Neural cell (in vitro differentiated cells): ENCODE results near the gene PTRH2. TPM values are rescaled to one million over a fixed set of nuclear protein-coding genes. Genes with fewer than 3 reads are reported as not detected.

Experiments used
- H2AFZ ChIP-seq: fragments of 200-600, 300-800 bp; sonication (generic), shearing (Covaris generic); 2 replicates; pipeline ENCODE4 v1.6.0; 2014; ENCODE audit warnings: low read depth, mild to moderate bottlenecking, antibody characterized with exemption, low read length, moderate library complexity
- H3F3A ChIP-seq: fragments of 200-600 bp; shearing (Covaris generic); 2 replicates; pipeline ENCODE4 v1.6.1; 2016; ENCODE audit warnings: mild to moderate bottlenecking, moderate library complexity, mixed read lengths, antibody characterized with exemption, low read length; ENCODE audit not compliant: insufficient read depth, poor library complexity, severe bottlenecking
- H3K27ac ChIP-seq: fragments of 200-600, 300-800 bp; sonication (generic), shearing (Covaris generic); 2 replicates; pipeline ENCODE4 v1.5.1; 2014; ENCODE audit warnings: mild to moderate bottlenecking, low read length, moderate library complexity
- H3K27me3 ChIP-seq: fragments of 300-800, 200-600 bp; sonication (generic), shearing (Covaris generic); 2 replicates; pipeline ENCODE4 v1.6.0; 2014; ENCODE audit warnings: mild to moderate bottlenecking, low read depth, low read length, moderate library complexity; ENCODE audit not compliant: insufficient read depth
- H3K36me3 ChIP-seq: fragments of 300-800, 200-600 bp; sonication (generic), shearing (Covaris generic); 2 replicates; pipeline ENCODE4 v1.5.1; 2014; ENCODE audit warnings: mild to moderate bottlenecking, antibody characterized with exemption, low read length, moderate library complexity; ENCODE audit not compliant: insufficient read depth
- H3K4me2 ChIP-seq: fragments of 300-800, 200-600 bp; sonication (generic), shearing (Covaris generic); 2 replicates; pipeline ENCODE4 v1.6.0; 2014; ENCODE audit warnings: mild to moderate bottlenecking, low read length
- H3K4me3 ChIP-seq: fragments of 300-800, 200-600 bp; sonication (generic), shearing (Covaris generic); 2 replicates; pipeline ENCODE4 v1.5.1; 2014; ENCODE audit warnings: mild to moderate bottlenecking, low read length, moderate library complexity
- H3K79me2 ChIP-seq: fragments of 200-600 bp; shearing (Covaris generic); replicated peaks from 2 replicates; pipeline ENCODE4 v1.6.0; 2014; ENCODE audit warnings: mild to moderate bottlenecking, low read length, moderate library complexity; ENCODE audit not compliant: insufficient read depth
- H3K9ac ChIP-seq: fragments of 300-800, 200-600 bp; sonication (generic), shearing (Covaris generic); 2 replicates; pipeline ENCODE4 v1.6.1; 2016; ENCODE audit warnings: mild to moderate bottlenecking, low read length, mixed read lengths
- H3K9me2 ChIP-seq: fragments of 200-600 bp; shearing (Covaris generic); 2 replicates; pipeline ENCODE4 v1.6.1; 2016; ENCODE audit warnings: mild to moderate bottlenecking, low read length, mixed read lengths; ENCODE audit not compliant: insufficient read depth
- H3K9me3 ChIP-seq: fragments of 200-600, 300-800 bp; sonication (generic), shearing (Covaris generic); 2 replicates; pipeline ENCODE4 v1.6.1; 2016; ENCODE audit warnings: mild to moderate bottlenecking, mixed run types, low read length, moderate library complexity, mixed read lengths
- H4K20me1 ChIP-seq: fragments of 200-600 bp; shearing (Covaris generic); 2 replicates; pipeline ENCODE4 v1.6.1; 2016; ENCODE audit warnings: mild to moderate bottlenecking, mixed run types; ENCODE audit not compliant: insufficient read depth
- EP300 ChIP-seq: fragments of 450-650 bp; conservative IDR thresholded peaks from 2 replicates; pipeline ENCODE4 v1.6.1; 2014; ENCODE audit warnings: antibody characterized with exemption, mild to moderate bottlenecking, moderate library complexity; ENCODE audit not compliant: poor library complexity, severe bottlenecking
- EZH2 ChIP-seq: fragments of 200-600, 300-800 bp; shearing (Covaris generic), sonication (generic); IDR thresholded peaks from 2 replicates; pipeline ENCODE4 v1.6.1; 2014; ENCODE audit warnings: antibody characterized with exemption, low read length, borderline replicate concordance, mild to moderate bottlenecking; ENCODE audit not compliant: insufficient read depth, poor library complexity, severe bottlenecking
- MXI1 ChIP-seq: fragments of 450-650 bp; conservative IDR thresholded peaks from 2 replicates; pipeline ENCODE4 v1.6.1; 2014; ENCODE audit warnings: antibody characterized with exemption, mild to moderate bottlenecking; ENCODE audit not compliant: poor library complexity, severe bottlenecking
- POLR2AphosphoS5 ChIP-seq: IDR thresholded peaks from 2 replicates; pipeline ENCODE4 v1.6.1; 2012
- RAD21 ChIP-seq: fragments of 450-650 bp; conservative IDR thresholded peaks from 2 replicates; pipeline ENCODE4 v1.6.1; 2014; ENCODE audit warnings: antibody characterized with exemption, mild to moderate bottlenecking, moderate library complexity
- SMC3 ChIP-seq: fragments of 450-650 bp; conservative IDR thresholded peaks from 2 replicates; pipeline ENCODE4 v1.6.1; 2014; ENCODE audit warnings: antibody characterized with exemption, mild to moderate bottlenecking, moderate library complexity; ENCODE audit not compliant: poor library complexity
- TAF1 ChIP-seq: IDR thresholded peaks from 2 replicates; pipeline ENCODE4 v1.6.1; 2012; ENCODE audit warnings: low read depth
- polyA plus RNA-seq: library from polyadenylated mRNA; depleted of rRNA; stranded (reverse); fragments of >200 nt; gene quantifications from 2 replicates; pipeline ENCODE4 v1.2.3, GENCODE V29; 2014
- TF ChIP-seq, protein P1 (sequence below): fragments of 450-650 bp; IDR thresholded peaks from 2 replicates; pipeline ENCODE4 v1.5.1; 2014; ENCODE audit warnings: antibody characterized with exemption, mild to moderate bottlenecking, moderate library complexity; ENCODE audit not compliant: poor library complexity, severe bottlenecking
- TF ChIP-seq, protein P2 (sequence below): IDR thresholded peaks from 2 replicates; pipeline ENCODE4 v1.6.1; 2012; ENCODE audit warnings: borderline replicate concordance

The PTRH2 gene
- polyA plus RNA-seq, 1 donor from 2014 or later, result 11.7 TPM

DNA sequence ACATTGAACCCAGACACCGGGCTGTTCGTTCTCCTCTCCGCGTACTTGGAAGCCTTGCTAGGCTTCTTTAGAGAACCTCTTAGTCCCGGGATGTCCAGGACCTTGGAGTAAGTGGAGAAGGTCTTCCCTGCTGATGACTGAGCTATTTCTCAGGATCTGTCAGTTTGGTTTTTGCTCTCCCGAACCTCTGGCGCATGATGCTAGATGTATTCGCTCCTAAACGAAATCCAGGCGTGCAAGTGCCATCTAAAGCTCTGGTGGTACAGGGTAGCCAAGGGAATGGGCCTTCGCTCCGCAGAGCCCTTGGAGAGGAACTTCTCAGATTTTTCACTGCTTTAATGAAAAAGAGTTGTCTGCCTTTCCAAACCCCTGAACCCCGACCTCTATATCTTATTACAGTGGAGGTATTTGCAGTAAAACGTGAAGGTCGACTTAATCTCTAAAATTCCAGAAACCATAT, 771 bp upstream of the PTRH2 start:
- H3K27me3 ChIP-seq, result no peaks in the 10 kb centered on the region
- peak overlapping the region; percentile 95 for H3K4me2 ChIP-seq
- no peaks in the 10 kb centered on the region for H3K36me3 ChIP-seq
- TF ChIP-seq POLR2AphosphoS5, result no peak
- TF ChIP-seq, protein P1, sequence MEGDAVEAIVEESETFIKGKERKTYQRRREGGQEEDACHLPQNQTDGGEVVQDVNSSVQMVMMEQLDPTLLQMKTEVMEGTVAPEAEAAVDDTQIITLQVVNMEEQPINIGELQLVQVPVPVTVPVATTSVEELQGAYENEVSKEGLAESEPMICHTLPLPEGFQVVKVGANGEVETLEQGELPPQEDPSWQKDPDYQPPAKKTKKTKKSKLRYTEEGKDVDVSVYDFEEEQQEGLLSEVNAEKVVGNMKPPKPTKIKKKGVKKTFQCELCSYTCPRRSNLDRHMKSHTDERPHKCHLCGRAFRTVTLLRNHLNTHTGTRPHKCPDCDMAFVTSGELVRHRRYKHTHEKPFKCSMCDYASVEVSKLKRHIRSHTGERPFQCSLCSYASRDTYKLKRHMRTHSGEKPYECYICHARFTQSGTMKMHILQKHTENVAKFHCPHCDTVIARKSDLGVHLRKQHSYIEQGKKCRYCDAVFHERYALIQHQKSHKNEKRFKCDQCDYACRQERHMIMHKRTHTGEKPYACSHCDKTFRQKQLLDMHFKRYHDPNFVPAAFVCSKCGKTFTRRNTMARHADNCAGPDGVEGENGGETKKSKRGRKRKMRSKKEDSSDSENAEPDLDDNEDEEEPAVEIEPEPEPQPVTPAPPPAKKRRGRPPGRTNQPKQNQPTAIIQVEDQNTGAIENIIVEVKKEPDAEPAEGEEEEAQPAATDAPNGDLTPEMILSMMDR, result no peak
- TF ChIP-seq, protein P2, sequence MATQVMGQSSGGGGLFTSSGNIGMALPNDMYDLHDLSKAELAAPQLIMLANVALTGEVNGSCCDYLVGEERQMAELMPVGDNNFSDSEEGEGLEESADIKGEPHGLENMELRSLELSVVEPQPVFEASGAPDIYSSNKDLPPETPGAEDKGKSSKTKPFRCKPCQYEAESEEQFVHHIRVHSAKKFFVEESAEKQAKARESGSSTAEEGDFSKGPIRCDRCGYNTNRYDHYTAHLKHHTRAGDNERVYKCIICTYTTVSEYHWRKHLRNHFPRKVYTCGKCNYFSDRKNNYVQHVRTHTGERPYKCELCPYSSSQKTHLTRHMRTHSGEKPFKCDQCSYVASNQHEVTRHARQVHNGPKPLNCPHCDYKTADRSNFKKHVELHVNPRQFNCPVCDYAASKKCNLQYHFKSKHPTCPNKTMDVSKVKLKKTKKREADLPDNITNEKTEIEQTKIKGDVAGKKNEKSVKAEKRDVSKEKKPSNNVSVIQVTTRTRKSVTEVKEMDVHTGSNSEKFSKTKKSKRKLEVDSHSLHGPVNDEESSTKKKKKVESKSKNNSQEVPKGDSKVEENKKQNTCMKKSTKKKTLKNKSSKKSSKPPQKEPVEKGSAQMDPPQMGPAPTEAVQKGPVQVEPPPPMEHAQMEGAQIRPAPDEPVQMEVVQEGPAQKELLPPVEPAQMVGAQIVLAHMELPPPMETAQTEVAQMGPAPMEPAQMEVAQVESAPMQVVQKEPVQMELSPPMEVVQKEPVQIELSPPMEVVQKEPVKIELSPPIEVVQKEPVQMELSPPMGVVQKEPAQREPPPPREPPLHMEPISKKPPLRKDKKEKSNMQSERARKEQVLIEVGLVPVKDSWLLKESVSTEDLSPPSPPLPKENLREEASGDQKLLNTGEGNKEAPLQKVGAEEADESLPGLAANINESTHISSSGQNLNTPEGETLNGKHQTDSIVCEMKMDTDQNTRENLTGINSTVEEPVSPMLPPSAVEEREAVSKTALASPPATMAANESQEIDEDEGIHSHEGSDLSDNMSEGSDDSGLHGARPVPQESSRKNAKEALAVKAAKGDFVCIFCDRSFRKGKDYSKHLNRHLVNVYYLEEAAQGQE, result no peak
- peak overlapping the region; percentile 81 for H2AFZ ChIP-seq
- H3K4me3 ChIP-seq, result peak overlapping the region; percentile 83
- no peaks in the 10 kb centered on the region for H3K9me3 ChIP-seq
- peaks cover 50% of the 10 kb centered on the region for H3K79me2 ChIP-seq
- H4K20me1 ChIP-seq, result no peaks in the 10 kb centered on the region
- H3K27ac ChIP-seq, result peak overlapping the region; percentile 87
- H3F3A ChIP-seq, result no peaks in the 10 kb centered on the region
- H3K9me2 ChIP-seq, result no peaks in the 10 kb centered on the region
- peak overlapping the region; percentile 83 for H3K9ac ChIP-seq

DNA sequence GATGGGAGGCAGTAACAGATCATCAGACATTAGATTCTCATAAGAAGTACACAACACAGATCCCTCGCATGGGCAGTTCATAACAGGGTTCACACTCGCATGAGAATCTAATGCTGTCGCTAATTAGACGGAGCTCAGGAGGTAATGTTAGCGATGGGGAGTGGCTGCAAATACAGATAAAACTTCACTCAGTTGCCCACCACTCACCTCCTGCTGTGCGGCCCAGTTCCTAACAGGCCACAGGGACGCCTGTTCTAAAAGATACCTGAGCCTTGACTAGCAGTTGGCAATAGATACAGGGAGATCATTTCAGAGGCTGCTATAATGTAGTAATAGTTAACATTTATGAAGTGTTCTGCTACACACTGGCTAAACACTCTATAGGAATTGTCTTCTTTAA, 4.9 kb downstream of the PTRH2 start:
- Histone ChIP-seq H3K27ac (no peak overlapping the region), H3K79me2 (peaks cover 38% of the 10 kb centered on the region), H3K9ac (no peak overlapping the region), H2AFZ (no peak overlapping the region), H3K9me2 (no peaks in the 10 kb centered on the region), H3F3A (no peaks in the 10 kb centered on the region), H3K27me3 (no peaks in the 10 kb centered on the region), H3K4me2 (no peak overlapping the region), H4K20me1 (no peaks in the 10 kb centered on the region), H3K36me3 (peaks cover 3% of the 10 kb centered on the region), H3K4me3 (no peak overlapping the region), H3K9me3 (no peaks in the 10 kb centered on the region)
- TF ChIP-seq MXI1, result no peak
- TF ChIP-seq EP300, result no peak
- no peak for TF ChIP-seq SMC3
- no peak for TF ChIP-seq EZH2
- no peak for TF ChIP-seq TAF1
- TF ChIP-seq, protein P2, result no peak
- TF ChIP-seq, protein P1, result no peak
- no peak for TF ChIP-seq POLR2AphosphoS5
- no peak for TF ChIP-seq RAD21
